SK-N-SH (cell line): ENCODE data around the gene CDC42. TPM values are rescaled to one million over a fixed set of nuclear protein-coding genes. Genes with fewer than 3 reads are reported as not detected.
A peak's percentile ranks its signal among the peaks of the same experiment; 100 is the strongest.

Source experiments
- CTCF ChIA-PET: fragments of 300-600, 350-600 bp; formaldehyde crosslinking; extraction: SDS; loops from one replicate; lab custom pipeline; 2021; lab: Yijun Ruan, JAX
- POLR2A ChIA-PET: fragments of 350-600 bp; sonication (Branson Sonifier 250); formaldehyde crosslinking; extraction: SDS; loops from one replicate; lab custom pipeline; 2020; ENCODE audit warnings: antibody characterized with exemption, inconsistent platforms; lab: Yijun Ruan, JAX
- DNase-seq: peaks from one replicate; pipeline ENCODE4 v3.0.0; 2012
- H2AFZ ChIP-seq: fragments of 200-600 bp; sonication (generic); 2 replicates; pipeline ENCODE4 v1.8.1; 2016; ENCODE audit warnings: antibody characterized with exemption, mild to moderate bottlenecking, low read depth
- H3F3A ChIP-seq: fragments of 200-600 bp; sonication (generic); replicated peaks from 2 replicates; pipeline ENCODE3; 2016; ENCODE audit warnings: antibody characterized with exemption, mild to moderate bottlenecking; ENCODE audit not compliant: insufficient read depth
- H3K27ac ChIP-seq, 2 experiments: fragments of 200-500 bp in 1 of 2; fragments of 200-600 bp in 1 of 2; sonication (Bioruptor generic) in 1 of 2; sonication (generic), shearing (Covaris generic) in 1 of 2; 2 replicates each; pipeline versions ENCODE4 v1.5.1 to v1.6.1; 2014 to 2016; ENCODE audit warnings: low read depth in 2 of 2, inconsistent platforms in 1 of 2, low read length in 1 of 2, mild to moderate bottlenecking in 1 of 2, mixed read lengths in 1 of 2
- H3K27me3 ChIP-seq: fragments of 200-600 bp; sonication (generic), shearing (Covaris generic); 2 replicates; pipeline ENCODE4 v1.6.1; 2016; ENCODE audit warnings: mixed run types; ENCODE audit not compliant: insufficient read depth
- H3K36me3 ChIP-seq, 2 experiments: fragments of 200-500 bp in 1 of 2; fragments of 200-600 bp in 1 of 2; sonication (Bioruptor generic) in 1 of 2; sonication (generic) in 1 of 2; replicated peaks in 1 of 2; 2 replicates each; pipeline versions ENCODE3 to v1.5.1; 2014 to 2016; ENCODE audit warnings: low read length in 1 of 2, mild to moderate bottlenecking in 1 of 2; ENCODE audit not compliant: insufficient read depth in 2 of 2, control insufficient read depth in 1 of 2
- H3K4me1 ChIP-seq, 2 experiments: fragments of 200-500 bp in 1 of 2; fragments of 200-600 bp in 1 of 2; sonication (Bioruptor generic) in 1 of 2; sonication (generic), shearing (Covaris generic) in 1 of 2; 2 replicates each; pipeline versions ENCODE4 v1.5.1 to v1.6.1; 2014 to 2016; ENCODE audit warnings: low read depth in 1 of 2, low read length in 1 of 2, mixed run types in 1 of 2; ENCODE audit not compliant: insufficient read depth in 2 of 2, control insufficient read depth in 1 of 2
- H3K4me2 ChIP-seq: fragments of 200-600 bp; sonication (generic), shearing (Covaris generic); 2 replicates; pipeline ENCODE4 v1.6.1; 2017; ENCODE audit warnings: mixed run types
- H3K4me3 ChIP-seq, 2 experiments: fragments of 200-500 bp in 1 of 2; fragments of 200-600 bp in 1 of 2; sonication (Bioruptor generic) in 1 of 2; sonication (generic), shearing (Covaris generic) in 1 of 2; 2 replicates each; pipeline versions ENCODE4 v1.5.1 to v1.8.1; 2014 to 2016; ENCODE audit warnings: low read depth in 2 of 2, inconsistent platforms in 1 of 2, low read length in 1 of 2, mild to moderate bottlenecking in 1 of 2, mixed read lengths in 1 of 2, moderate library complexity in 1 of 2
- H3K79me2 ChIP-seq: fragments of 200-600 bp; sonication (generic); 2 replicates; pipeline ENCODE4 v1.8.1; 2017; ENCODE audit warnings: mild to moderate bottlenecking; ENCODE audit not compliant: insufficient read depth
- H3K9ac ChIP-seq: fragments of 200-600 bp; sonication (generic); 2 replicates; pipeline ENCODE4 v1.6.1; 2017; ENCODE audit warnings: mixed run types
- H3K9me2 ChIP-seq: fragments of 200-600 bp; sonication (generic); 2 replicates; pipeline ENCODE4 v1.6.1; 2017; ENCODE audit warnings: mixed run types
- H3K9me3 ChIP-seq: fragments of 200-600 bp; sonication (generic); 2 replicates; pipeline ENCODE4 v1.6.1; 2017; ENCODE audit warnings: mixed run types, mild to moderate bottlenecking, moderate library complexity
- H4K20me1 ChIP-seq: fragments of 200-600 bp; sonication (generic); 2 replicates; pipeline ENCODE4 v1.6.1; 2017; ENCODE audit warnings: mild to moderate bottlenecking, mixed run types; ENCODE audit not compliant: insufficient read depth
- CHD2 ChIP-seq: fragments of 150-350 bp; IDR thresholded peaks from 2 replicates; pipeline ENCODE4 v1.6.1; 2018; ENCODE audit warnings: low read length; ENCODE audit not compliant: partially characterized antibody
- CTCF ChIP-seq: fragments of 200-600 bp; sonication (generic); IDR thresholded peaks from 2 replicates; pipeline ENCODE4 v1.6.1; 2017; ENCODE audit warnings: antibody characterized with exemption, mild to moderate bottlenecking, moderate library complexity
- EZH2phosphoT487 ChIP-seq: fragments of 200-600 bp; sonication (generic); IDR thresholded peaks from 2 replicates; pipeline ENCODE4 v1.6.1; 2017; ENCODE audit warnings: low read depth, mixed run types, mild to moderate bottlenecking, antibody characterized with exemption, moderate library complexity, borderline replicate concordance
- FOSL2 ChIP-seq: IDR thresholded peaks from 2 replicates; pipeline ENCODE4 v1.4.0; 2012; ENCODE audit warnings: low read depth, mild to moderate bottlenecking, moderate library complexity, borderline replicate concordance
- FOXJ3 ChIP-seq: sonication (generic); formaldehyde crosslinking; IDR thresholded peaks from 2 replicates; pipeline ENCODE4 v1.5.1; 2020; ENCODE audit warnings: mild to moderate bottlenecking, missing genetic modification reagents
- FOXM1 ChIP-seq: IDR thresholded peaks from 2 replicates; pipeline ENCODE4 v1.4.0; 2012; ENCODE audit warnings: low read depth, mild to moderate bottlenecking
- GABPA ChIP-seq: IDR thresholded peaks from 2 replicates; pipeline ENCODE4 v1.4.0; 2012; ENCODE audit warnings: low read depth, mild to moderate bottlenecking
- GATA2 ChIP-seq: sonication (generic); formaldehyde crosslinking; IDR thresholded peaks from 2 replicates; pipeline ENCODE4 v1.5.0; 2020; ENCODE audit warnings: mild to moderate bottlenecking, missing genetic modification reagents
- IRF3 ChIP-seq: fragments of 150-350 bp; IDR thresholded peaks from 2 replicates; pipeline ENCODE4 v1.6.1; 2016; ENCODE audit warnings: mild to moderate bottlenecking, low read depth, low read length
- JUND ChIP-seq: IDR thresholded peaks from 2 replicates; pipeline ENCODE4 v1.4.0; 2012
- MAX ChIP-seq: IDR thresholded peaks from 2 replicates; pipeline ENCODE4 v1.4.0; 2012; ENCODE audit warnings: low read depth
- MEF2A ChIP-seq: IDR thresholded peaks from 2 replicates; pipeline ENCODE4 v1.4.0; 2012; ENCODE audit warnings: low read depth, borderline replicate concordance
- MXI1 ChIP-seq: IDR thresholded peaks from 2 replicates; pipeline ENCODE4 v1.6.1; 2012; ENCODE audit warnings: mild to moderate bottlenecking, low read depth, low read length, improper control_type of control experiment
- NRF1 ChIP-seq: IDR thresholded peaks from 2 replicates; pipeline ENCODE4 v1.6.1; 2012; ENCODE audit warnings: low read depth, mild to moderate bottlenecking, low read length
- PBX3 ChIP-seq: IDR thresholded peaks from 2 replicates; pipeline ENCODE4; 2012
- RAD21 ChIP-seq: IDR thresholded peaks from 2 replicates; pipeline ENCODE4 v1.6.1; 2012; ENCODE audit warnings: mild to moderate bottlenecking, low read length
- RCOR1 ChIP-seq: fragments of 150-350 bp; IDR thresholded peaks from 2 replicates; pipeline ENCODE4 v1.6.1; 2017; ENCODE audit warnings: antibody characterized with exemption, low read length
- RFX5 ChIP-seq: IDR thresholded peaks from 2 replicates; pipeline ENCODE4 v1.6.1; 2012; ENCODE audit warnings: mild to moderate bottlenecking, improper control_type of control experiment, low read length
- SIN3A ChIP-seq: IDR thresholded peaks from 2 replicates; pipeline ENCODE4 v1.6.1; 2012; ENCODE audit warnings: low read depth, mild to moderate bottlenecking, low read length, moderate library complexity, borderline replicate concordance
- TEAD4 ChIP-seq: IDR thresholded peaks from 2 replicates; pipeline ENCODE4 v1.4.0; 2012; ENCODE audit warnings: mild to moderate bottlenecking, borderline replicate concordance; ENCODE audit not compliant: insufficient read depth
- ZBTB33 ChIP-seq: IDR thresholded peaks from 2 replicates; pipeline ENCODE4 v1.4.0; 2012; ENCODE audit warnings: low read depth, borderline replicate concordance
- WGBS: methylation state at CpG from one replicate; pipeline ENCODE4 v1.1.6; 2017; ENCODE audit warnings: low lambda C conversion rate; 5-methylcytosine and 5-hydroxymethylcytosine counted together
- polyA plus RNA-seq, 3 experiments: library from polyadenylated mRNA; depleted of rRNA; stranded (reverse); fragments of >200 nt; gene quantifications; 2 replicates each; pipeline ENCODE4 v1.2.3, GENCODE V29; 2012

Gene CDC42
- polyA plus RNA-seq, 1 of the 3 experiments (the other 2 are of a cell fraction) = 113 TPM

GRCh38 chr1:22111115-22111514, 58.6 kb downstream of the CDC42 start:
- Histone ChIP-seq H3K4me1 (peaks cover 18 to 62% of the 10 kb centered on the region in 2 experiments), H3K9me3 (no peaks in the 10 kb centered on the region), H3K9me2 (no peaks in the 10 kb centered on the region), H3K27ac (peak overlapping the region in 1 of 2 experiments; percentile 56; a peak in 1 of 4 replicates), H4K20me1 (peaks cover 100% of the 10 kb centered on the region), H2AFZ (no peak overlapping the region), H3K27me3 (no peaks in the 10 kb centered on the region), H3K4me2 (peak overlapping the region; percentile 17; the same call in 1 of the 2 replicates), H3K36me3 (peaks cover 29 to 33% of the 10 kb centered on the region in 2 experiments), H3F3A (no peaks in the 10 kb centered on the region), H3K4me3 (no peak overlapping the region), H3K9ac (no peak overlapping the region), H3K79me2 (peaks cover 58% of the 10 kb centered on the region)
- ChIA-PET CTCF (interaction anchor here (0.9 to 8.2 kb wide), 4 partner anchors 23 to 305 kb away, joined by 3 to 82 read pairs (median 26); no protein-coding TSS in a partner anchor), POLR2A (interaction anchor here (0.9 kb wide), 1 partner anchor 59 kb away, joined by 3 read pairs; the partner anchor contains the start of gene CDC42)
- WGBS = 100% methylated on average over 1 of the region's 1 CpG
- DNase-seq = no peak
- TF ChIP-seq MXI1 (no peak), SIN3A (no peak)

- H3K27me3 ChIP-seq = no peaks in the 10 kb centered on the region
- H2AFZ ChIP-seq = no peak overlapping the region
- peaks cover 18 to 60% of the 10 kb centered on the region in 2 experiments for H3K4me1 ChIP-seq
- no peak overlapping the region for H3K9ac ChIP-seq
- CTCF ChIA-PET = interaction anchor here (0.9 to 8.2 kb wide), 6 partner anchors 16 to 305 kb away, joined by 3 to 82 read pairs (median 4); no protein-coding TSS in a partner anchor
- DNase-seq = peak; percentile 67
- WGBS = 35% methylated on average over 3 of the region's 3 CpGs
- H3K79me2 ChIP-seq = peaks cover 57% of the 10 kb centered on the region
- H3K36me3 ChIP-seq = peaks cover 28 to 30% of the 10 kb centered on the region in 2 experiments
- peak overlapping the region; percentile 17; the same call in 1 of the 2 replicates for H3K4me2 ChIP-seq
- H3K9me2 ChIP-seq = no peaks in the 10 kb centered on the region
- POLR2A ChIA-PET = interaction anchor here (0.9 kb wide), 1 partner anchor 59 kb away, joined by 3 read pairs; the partner anchor contains the start of gene CDC42
- H3F3A ChIP-seq = no peaks in the 10 kb centered on the region
- peaks cover 100% of the 10 kb centered on the region for H4K20me1 ChIP-seq
- H3K27ac ChIP-seq = peak overlapping the region in 1 of 2 experiments; percentile 56; a peak in 2 of 4 replicates
- H3K9me3 ChIP-seq = no peaks in the 10 kb centered on the region
- H3K4me3 ChIP-seq = no peak overlapping the region
- TF ChIP-seq GATA2 (CRISPR knock-in tag) (peak; percentile 94), FOXJ3 (CRISPR knock-in tag) (peak; percentile 64; the same call in 1 of the 2 replicates), TEAD4 (0 out of 2 replicates have a peak, but pooled peaks have one; percentile 44), RAD21 (no peak), GABPA (no peak), RCOR1 (peak; percentile 53; the same call in 1 of the 2 replicates), FOXM1 (no peak), EZH2phosphoT487 (no peak), JUND (peak; percentile 80), RFX5 (no peak), FOSL2 (peak; percentile 77), ZBTB33 (no peak), SIN3A (peak; percentile 92; the same call in 1 of the 2 replicates), CHD2 (peak; percentile 52), NRF1 (no peak), IRF3 (no peak), PBX3 (peak; percentile 92), MXI1 (no peak), MAX (0 out of 2 replicates have a peak, but pooled peaks have one; percentile 31), CTCF (no peak), MEF2A (no peak)
These were observed 59.1 kb downstream of the CDC42 start for GRCh38 chr1:22111620-22112019.
